HG03103 (cell line): ENCODE data around the gene ZBTB2.
"Not testable (repeated sequence)": the region's sequence is repeated elsewhere in the genome, so short reads cannot be mapped to it uniquely, and the experiment has no call there.

Experiments used
- ATAC-seq: cut with Tn5 transposase; IDR thresholded peaks from one replicate; pipeline ENCODE4 v1.9.1; 2021; ENCODE audit warnings: low read depth; ENCODE audit not compliant: unreplicated experiment

ZBTB2 gene

GRCh38 chr6:151375833-151376232, 15.5 kb downstream of the ZBTB2 start:
- no peak for ATAC-seq

- ATAC-seq = no peak
Observed at GRCh38 chr6:151374036-151374683, 17.2 kb downstream of the ZBTB2 start.

GRCh38 chr6:151372164-151372563, 19.2 kb downstream of the ZBTB2 start:
- ATAC-seq = no peak

- ATAC-seq = no peak
Observed at GRCh38 chr6:151370509-151371078, 20.8 kb downstream of the ZBTB2 start.

- no peak for ATAC-seq
Observed at GRCh38 chr6:151365233-151365632, 26.1 kb downstream of the ZBTB2 start.

- ATAC-seq = no peak
Observed at GRCh38 chr6:151359486-151359885, 31.9 kb downstream of the ZBTB2 start.

- ATAC-seq = no peak
Observed at GRCh38 chr6:151358475-151358874, 32.9 kb downstream of the ZBTB2 start.

- ATAC-seq = no peak
Observed at GRCh38 chr6:151357758-151358436, 33.5 kb downstream of the ZBTB2 start.

GRCh38 chr6:151356983-151357382, 34.4 kb downstream of the ZBTB2 start:
- ATAC-seq = not testable (repeated sequence)

- no peak for ATAC-seq
Observed at GRCh38 chr6:151353795-151354194, 37.6 kb downstream of the ZBTB2 start.

- ATAC-seq = no peak
Observed at GRCh38 chr6:151352410-151353396, 38.7 kb downstream of the ZBTB2 start.

- no peak for ATAC-seq
Observed at GRCh38 chr6:151351731-151352130, 39.6 kb downstream of the ZBTB2 start.

- ATAC-seq = no peak
Observed at GRCh38 chr6:151351146-151351700, 40.1 kb downstream of the ZBTB2 start.

- ATAC-seq = no peak
Observed at GRCh38 chr6:151350442-151351145, 40.8 kb downstream of the ZBTB2 start.

- ATAC-seq = no peak
Observed at GRCh38 chr6:151349651-151350270, 41.6 kb downstream of the ZBTB2 start.

GRCh38 chr6:151342750-151343149, 48.6 kb downstream of the ZBTB2 start:
- ATAC-seq = not testable (repeated sequence)

- ATAC-seq = no peak
Observed at GRCh38 chr6:151341476-151342195, 49.7 kb downstream of the ZBTB2 start.

- ATAC-seq = no peak
Observed at GRCh38 chr6:151340219-151340978, 51.0 kb downstream of the ZBTB2 start.
